NCI-H774 (cell line): ENCODE data around the gene TMEM225B.
"Not testable (repeated sequence)": the region's sequence is repeated elsewhere in the genome, so short reads cannot be mapped to it uniquely, and the experiment has no call there.

Source experiments
- DNase-seq: peaks from one replicate; lab custom pipeline; 2025; lab: John Stamatoyannopoulos, UW

The TMEM225B gene

DNA sequence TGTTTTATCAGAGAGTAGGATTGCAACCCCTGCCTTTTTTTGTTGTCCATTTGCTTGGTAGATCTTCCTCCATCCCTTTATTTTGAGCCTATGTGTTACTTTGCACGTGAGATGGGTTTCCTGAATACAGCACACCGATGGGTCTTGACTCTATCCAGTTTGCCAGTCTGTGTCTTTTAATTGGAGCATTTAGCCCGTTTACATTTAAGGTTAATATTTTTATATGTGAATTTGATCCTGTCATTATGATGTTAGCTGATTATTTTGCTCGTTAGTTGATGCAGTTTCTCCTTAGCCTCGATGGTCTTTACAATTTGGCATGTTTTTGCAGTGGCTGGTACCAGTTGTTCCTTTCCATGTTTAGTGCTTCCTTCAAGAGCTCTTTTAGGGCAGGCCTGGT is 59.8 kb downstream of the TMEM225B start:
- not testable (repeated sequence) for DNase-seq
